ENCODE results near the gene RBM44.

DNA sequence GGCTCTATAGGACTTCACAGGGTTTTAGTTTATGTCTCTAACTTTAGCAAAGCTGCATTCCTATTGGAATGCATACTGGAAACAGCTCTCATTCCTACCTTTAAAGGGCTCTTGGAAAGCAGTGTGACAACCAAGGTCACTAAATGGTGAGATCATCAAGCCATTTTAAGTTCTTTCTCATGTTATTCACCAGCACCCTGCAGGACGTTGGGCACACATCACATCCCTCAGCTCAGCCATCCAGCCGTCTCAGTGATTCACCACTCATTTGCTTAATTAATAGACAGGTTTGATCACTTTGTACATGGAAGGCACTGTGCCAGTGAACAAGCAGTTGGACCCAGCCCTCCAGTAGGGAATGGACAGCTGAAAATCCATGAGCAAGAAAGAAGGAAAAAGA is 32.2 kb upstream of the RBM44 start:
- TF ChIP-seq EZH2 (IDR thresholded peaks at IDR 0.05; ENCODE audit: low read length, unreplicated experiment) (no peak), CTCF (conservative IDR thresholded peaks at IDR 0.05; ENCODE audit: low read depth, low read length) (no peak)
